ENCODE data around the gene OLFML2A. TPM values are rescaled to one million over a fixed set of nuclear protein-coding genes. Genes with fewer than 3 reads are reported as not detected.

OLFML2A gene
- total RNA-seq, 1 donor from 2014 or later = 148 TPM

GRCh38 chr9:124846969-124847368 lies 70.0 kb downstream of the OLFML2A start:
- no peak overlapping the region for H3K27ac Mint-ChIP-seq (ENCODE audit: unreplicated experiment)
- H3K4me3 ChIP-seq (ENCODE audit: insufficient read depth, low read depth, low read length) = no peak overlapping the region
- H3K27ac ChIP-seq (ENCODE audit: low read depth, low read length) = no peak overlapping the region
- peaks cover 7% of the 10 kb centered on the region for H3K4me1 ChIP-seq (ENCODE audit: insufficient read depth, low read length)
- no peaks in the 10 kb centered on the region for H3K27me3 ChIP-seq (ENCODE audit: insufficient read depth, low read length)
- no peak for DNase-seq (ENCODE audit: low read depth)
- H4K20me1 ChIP-seq (ENCODE audit: insufficient read depth, low read length) = no peaks in the 10 kb centered on the region
- no peaks in the 10 kb centered on the region for H3K79me2 ChIP-seq (ENCODE audit: insufficient read depth, low read length)
- H3K36me3 ChIP-seq (ENCODE audit: insufficient read depth, low read length) = no peaks in the 10 kb centered on the region
- H3K4me2 ChIP-seq (ENCODE audit: low read length) = no peak overlapping the region
- FAIRE-seq = no peak
- peaks cover 8% of the 10 kb centered on the region for H3K4me1 Mint-ChIP-seq (ENCODE audit: low read depth, unreplicated experiment)
- TF ChIP-seq EZH2 (IDR thresholded peaks at IDR 0.05; ENCODE audit: insufficient read depth, low read length) = no peak
- no peak for TF ChIP-seq CTCF (IDR thresholded peaks at IDR 0.05; ENCODE audit: insufficient read depth, low read depth, low read length)
- no peaks in the 10 kb centered on the region for H3K9me3 Mint-ChIP-seq (ENCODE audit: unreplicated experiment)
- no peak overlapping the region for H3K9ac ChIP-seq (ENCODE audit: low read length)
- H3K9me3 ChIP-seq (ENCODE audit: insufficient read depth, low read depth, low read length) = no peaks in the 10 kb centered on the region
- no peaks in the 10 kb centered on the region for H3K27me3 Mint-ChIP-seq (ENCODE audit: low read depth, unreplicated experiment)
- H3K4me3 Mint-ChIP-seq (ENCODE audit: unreplicated experiment) = no peak overlapping the region
- no peaks in the 10 kb centered on the region for H3K36me3 Mint-ChIP-seq (ENCODE audit: low read depth, unreplicated experiment)
- H2AFZ ChIP-seq (ENCODE audit: low read depth, low read length) = no peak overlapping the region

DNA sequence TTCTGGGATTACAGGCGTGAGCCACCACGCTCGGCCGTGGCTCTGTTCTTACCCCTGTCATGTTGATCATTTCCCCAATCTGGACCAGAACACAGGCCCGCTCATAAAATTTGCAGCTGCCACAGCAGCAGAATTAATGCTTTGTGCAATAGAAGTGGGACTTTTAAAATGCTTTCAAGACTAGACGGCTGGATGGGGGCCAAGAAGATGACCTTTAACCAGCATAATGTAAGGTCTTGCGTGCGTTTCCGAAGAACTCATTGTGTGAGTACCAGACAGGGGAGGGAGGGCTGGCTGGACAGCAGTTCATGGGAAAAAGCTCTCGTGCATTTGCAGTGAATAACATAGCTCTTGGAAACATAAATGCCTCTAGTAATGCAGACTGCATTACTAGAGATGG lies 72.9 kb downstream of the OLFML2A start:
- Histone ChIP-seq H3K27ac (ENCODE audit: low read depth, low read length) (no peak overlapping the region), H3K36me3 (ENCODE audit: insufficient read depth, low read length) (no peaks in the 10 kb centered on the region), H3K4me1 (ENCODE audit: insufficient read depth, low read length) (peaks cover 13% of the 10 kb centered on the region), H3K4me2 (ENCODE audit: low read length) (no peak overlapping the region), H4K20me1 (ENCODE audit: insufficient read depth, low read length) (no peaks in the 10 kb centered on the region), H2AFZ (ENCODE audit: low read depth, low read length) (no peak overlapping the region), H3K4me3 (ENCODE audit: insufficient read depth, low read depth, low read length) (no peak overlapping the region), H3K9ac (ENCODE audit: low read length) (no peak overlapping the region), H3K79me2 (ENCODE audit: insufficient read depth, low read length) (no peaks in the 10 kb centered on the region), H3K27me3 (ENCODE audit: insufficient read depth, low read length) (no peaks in the 10 kb centered on the region), H3K9me3 (ENCODE audit: insufficient read depth, low read depth, low read length) (no peaks in the 10 kb centered on the region)
- TF ChIP-seq CTCF (IDR thresholded peaks at IDR 0.05; ENCODE audit: insufficient read depth, low read depth, low read length) (no peak), EZH2 (IDR thresholded peaks at IDR 0.05; ENCODE audit: insufficient read depth, low read length) (no peak)
- Mint-ChIP-seq H3K36me3 (ENCODE audit: low read depth, unreplicated experiment) (no peaks in the 10 kb centered on the region), H3K4me3 (ENCODE audit: unreplicated experiment) (peak overlapping the region; percentile 57), H3K27ac (ENCODE audit: unreplicated experiment) (peak overlapping the region; percentile 86), H3K9me3 (ENCODE audit: unreplicated experiment) (no peaks in the 10 kb centered on the region), H3K27me3 (ENCODE audit: low read depth, unreplicated experiment) (no peaks in the 10 kb centered on the region), H3K4me1 (ENCODE audit: low read depth, unreplicated experiment) (peaks cover 13% of the 10 kb centered on the region)
- DNase-seq (ENCODE audit: low read depth) (peak; percentile 78), FAIRE-seq (no peak)

DNA sequence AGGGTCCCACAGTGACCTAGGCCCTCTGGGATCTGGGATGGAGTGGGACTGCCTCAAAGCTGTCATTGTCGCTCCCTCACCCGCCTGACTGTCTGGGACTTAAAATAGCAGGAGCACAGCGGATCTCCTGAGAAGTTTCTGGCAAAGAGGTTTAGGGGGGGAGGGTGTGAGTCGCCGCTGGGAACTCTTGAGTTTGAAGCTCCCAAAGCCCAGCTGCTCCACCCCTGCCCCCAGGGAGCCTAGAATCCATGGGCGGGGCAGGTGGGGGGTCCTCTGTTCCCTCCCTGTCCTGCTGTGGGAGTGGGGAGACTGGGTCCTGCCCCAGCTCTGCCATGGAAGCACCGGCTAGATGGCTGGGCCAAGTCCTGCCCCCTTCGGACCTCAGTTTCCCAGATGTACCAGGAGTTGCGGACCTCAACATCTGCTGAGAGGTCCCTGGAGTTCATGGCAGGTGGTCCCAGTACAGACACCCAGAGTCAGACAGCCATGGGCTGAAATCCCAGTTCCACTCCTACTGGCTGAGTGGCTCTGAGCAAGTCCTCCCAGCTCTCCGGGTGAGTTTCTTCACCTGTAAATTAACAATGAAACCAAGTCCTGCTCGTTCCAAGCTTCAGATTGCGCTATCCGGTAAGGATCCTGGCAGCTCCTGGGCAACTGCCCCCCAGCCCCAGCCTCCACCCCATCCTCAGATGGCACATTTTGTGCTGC lies 75.3 kb downstream of the OLFML2A start:
- FAIRE-seq (no peak), DNase-seq (ENCODE audit: low read depth) (no peak)
- TF ChIP-seq CTCF (IDR thresholded peaks at IDR 0.05; ENCODE audit: insufficient read depth, low read depth, low read length) (no peak), EZH2 (IDR thresholded peaks at IDR 0.05; ENCODE audit: insufficient read depth, low read length) (no peak)
- Histone ChIP-seq H2AFZ (ENCODE audit: low read depth, low read length) (peak overlapping the region; percentile 63), H3K4me3 (ENCODE audit: insufficient read depth, low read depth, low read length) (no peak overlapping the region), H4K20me1 (ENCODE audit: insufficient read depth, low read length) (peaks cover 17% of the 10 kb centered on the region), H3K4me1 (ENCODE audit: insufficient read depth, low read length) (peaks cover 13% of the 10 kb centered on the region), H3K9me3 (ENCODE audit: insufficient read depth, low read depth, low read length) (no peaks in the 10 kb centered on the region), H3K79me2 (ENCODE audit: insufficient read depth, low read length) (no peaks in the 10 kb centered on the region), H3K9ac (ENCODE audit: low read length) (no peak overlapping the region), H3K4me2 (ENCODE audit: low read length) (peak overlapping the region; percentile 85), H3K36me3 (ENCODE audit: insufficient read depth, low read length) (peaks cover 3% of the 10 kb centered on the region), H3K27ac (ENCODE audit: low read depth, low read length) (no peak overlapping the region), H3K27me3 (ENCODE audit: insufficient read depth, low read length) (no peaks in the 10 kb centered on the region)
- Mint-ChIP-seq H3K4me1 (ENCODE audit: low read depth, unreplicated experiment) (peaks cover 16% of the 10 kb centered on the region), H3K27ac (ENCODE audit: unreplicated experiment) (peak overlapping the region; percentile 92), H3K27me3 (ENCODE audit: low read depth, unreplicated experiment) (no peaks in the 10 kb centered on the region), H3K4me3 (ENCODE audit: unreplicated experiment) (peak overlapping the region; percentile 73), H3K9me3 (ENCODE audit: unreplicated experiment) (no peaks in the 10 kb centered on the region), H3K36me3 (ENCODE audit: low read depth, unreplicated experiment) (peaks cover 3% of the 10 kb centered on the region)
